ENCODE measurements around the gene HSPA9. TPM values are rescaled to one million over a fixed set of nuclear protein-coding genes. Genes with fewer than 3 reads are reported as not detected.

HSPA9 gene
- total and polyA plus RNA-seq, 2 experiments from 2014 or later = 225 to 380 TPM

- Histone ChIP-seq H3K9me2 (ENCODE audit: insufficient read depth) (no peaks in the 10 kb centered on the region), H3K27ac (no peak overlapping the region), H3K36me3 (ENCODE audit: low read depth) (peaks cover 29% of the 10 kb centered on the region), H3K4me1 (ENCODE audit: insufficient read depth) (peaks cover 15% of the 10 kb centered on the region), H3K9me3 (ENCODE audit: low read depth) (no peaks in the 10 kb centered on the region), H3K79me2 (ENCODE audit: insufficient read depth) (peaks cover 94% of the 10 kb centered on the region), H2AFZ (no peak overlapping the region), H3F3A (ENCODE audit: insufficient read depth) (peaks cover 36% of the 10 kb centered on the region), H3K4me3 (no peak overlapping the region), H3K27me3 (replicated peaks; ENCODE audit: insufficient read depth) (no peaks in the 10 kb centered on the region), H3K9ac (no peak overlapping the region), H4K20me1 (ENCODE audit: insufficient read depth) (no peaks in the 10 kb centered on the region; the same call in 1 of the 2 replicates), H3K4me2 (ENCODE audit: unreplicated experiment) (no peak overlapping the region)
- WGBS, 2 experiments (ENCODE audit: low coverage in 1 of 2, low lambda C conversion rate in 2 of 2, missing lambda C conversion rate in 2 of 2) = 100% methylated on average over 1 of the region's 1 CpG
- in situ Hi-C loops (cut with MboI) = no loop called here
- TF ChIP-seq EZH2 (IDR thresholded peaks at IDR 0.05; ENCODE audit: insufficient read depth, poor library complexity, severe bottlenecking) = no peak
- TF ChIP-seq EZH2phosphoT487 (IDR thresholded peaks at IDR 0.05; ENCODE audit: insufficient read depth, low read depth) = no peak
- no peak for DNase-seq
Measured at GRCh38 chr5:138520971-138521370, 54.2 kb downstream of the HSPA9 start.

GRCh38 chr5:138517437-138517836, 57.8 kb downstream of the HSPA9 start:
- Histone ChIP-seq H3K9me3 (ENCODE audit: low read depth) (no peaks in the 10 kb centered on the region), H3K9ac (no peak overlapping the region), H3K27me3 (replicated peaks; ENCODE audit: insufficient read depth) (no peaks in the 10 kb centered on the region), H3F3A (ENCODE audit: insufficient read depth) (peaks cover 41% of the 10 kb centered on the region), H2AFZ (no peak overlapping the region), H3K4me2 (ENCODE audit: unreplicated experiment) (no peak overlapping the region), H3K4me1 (ENCODE audit: insufficient read depth) (peaks cover 15% of the 10 kb centered on the region), H4K20me1 (ENCODE audit: insufficient read depth) (no peaks in the 10 kb centered on the region), H3K79me2 (ENCODE audit: insufficient read depth) (peaks cover 94% of the 10 kb centered on the region), H3K27ac (no peak overlapping the region), H3K36me3 (ENCODE audit: low read depth) (peaks cover 62% of the 10 kb centered on the region), H3K9me2 (ENCODE audit: insufficient read depth) (no peaks in the 10 kb centered on the region), H3K4me3 (no peak overlapping the region)
- DNase-seq = no peak
- in situ Hi-C loops (cut with MboI) = no loop called here
- whole genome bisulfite sequencing, 2 experiments (ENCODE audit: low coverage in 1 of 2, low lambda C conversion rate in 2 of 2, missing lambda C conversion rate in 2 of 2) = 97 to 98% methylated on average over 4 of the region's 4 CpGs
- no peak for TF ChIP-seq EZH2 (IDR thresholded peaks at IDR 0.05; ENCODE audit: insufficient read depth, poor library complexity, severe bottlenecking)

GRCh38 chr5:138515556-138516245, 59.5 kb downstream of the HSPA9 start:
- Histone ChIP-seq H3K27me3 (replicated peaks; ENCODE audit: insufficient read depth) (no peaks in the 10 kb centered on the region), H4K20me1 (ENCODE audit: insufficient read depth) (no peaks in the 10 kb centered on the region), H3K79me2 (ENCODE audit: insufficient read depth) (peaks cover 91% of the 10 kb centered on the region), H3K27ac (no peak overlapping the region), H3F3A (ENCODE audit: insufficient read depth) (peaks cover 39% of the 10 kb centered on the region), H3K36me3 (ENCODE audit: low read depth) (peaks cover 74% of the 10 kb centered on the region), H2AFZ (no peak overlapping the region), H3K9me3 (ENCODE audit: low read depth) (no peaks in the 10 kb centered on the region), H3K9me2 (ENCODE audit: insufficient read depth) (no peaks in the 10 kb centered on the region), H3K4me2 (ENCODE audit: unreplicated experiment) (no peak overlapping the region), H3K4me3 (no peak overlapping the region), H3K4me1 (ENCODE audit: insufficient read depth) (peaks cover 15% of the 10 kb centered on the region), H3K9ac (no peak overlapping the region)
- TF ChIP-seq EZH2 (IDR thresholded peaks at IDR 0.05; ENCODE audit: insufficient read depth, poor library complexity, severe bottlenecking) = no peak
- in situ Hi-C loops (cut with MboI) = no loop called here
- no peak for DNase-seq
- 95 to 100% methylated on average over 3 of the region's 3 CpGs for WGBS, 2 experiments (ENCODE audit: low coverage in 1 of 2, low lambda C conversion rate in 2 of 2, missing lambda C conversion rate in 2 of 2)

GRCh38 chr5:138514021-138514420, 61.2 kb downstream of the HSPA9 start:
- no peaks in the 10 kb centered on the region for H3K27me3 ChIP-seq (replicated peaks; ENCODE audit: insufficient read depth)
- peaks cover 37% of the 10 kb centered on the region for H3F3A ChIP-seq (ENCODE audit: insufficient read depth)
- H3K27ac ChIP-seq = no peak overlapping the region
- no peak overlapping the region for H3K4me3 ChIP-seq
- no peak overlapping the region for H3K9ac ChIP-seq
- H3K9me2 ChIP-seq (ENCODE audit: insufficient read depth) = no peaks in the 10 kb centered on the region
- H3K9me3 ChIP-seq (ENCODE audit: low read depth) = no peaks in the 10 kb centered on the region
- no peak overlapping the region for H3K4me2 ChIP-seq (ENCODE audit: unreplicated experiment)
- no peak overlapping the region for H2AFZ ChIP-seq
- H3K79me2 ChIP-seq (ENCODE audit: insufficient read depth) = peaks cover 94% of the 10 kb centered on the region
- DNase-seq = no peak
- H3K4me1 ChIP-seq (ENCODE audit: insufficient read depth) = peaks cover 14% of the 10 kb centered on the region
- TF ChIP-seq EZH2 (IDR thresholded peaks at IDR 0.05; ENCODE audit: insufficient read depth, poor library complexity, severe bottlenecking) (no peak), EZH2phosphoT487 (IDR thresholded peaks at IDR 0.05; ENCODE audit: insufficient read depth, low read depth) (no peak)
- H3K36me3 ChIP-seq (ENCODE audit: low read depth) = peaks cover 78% of the 10 kb centered on the region
- H4K20me1 ChIP-seq (ENCODE audit: insufficient read depth) = no peaks in the 10 kb centered on the region
- in situ Hi-C loops (cut with MboI) = no loop called here
- WGBS, 2 experiments (ENCODE audit: low coverage in 1 of 2, low lambda C conversion rate in 2 of 2, missing lambda C conversion rate in 2 of 2) = 93 to 100% methylated on average over 1 of the region's 1 CpG

Measured in GM23248 (cell line).